ENCODE measurements around the gene WDFY4. TPM values are rescaled to one million over a fixed set of nuclear protein-coding genes. Genes with fewer than 3 reads are reported as not detected.

Gene WDFY4
- total and polyA plus RNA-seq, 2 of the 13 experiments (the other 11 are each of a cell fraction or from before 2014, with no cell fraction given), result not detected

DNA sequence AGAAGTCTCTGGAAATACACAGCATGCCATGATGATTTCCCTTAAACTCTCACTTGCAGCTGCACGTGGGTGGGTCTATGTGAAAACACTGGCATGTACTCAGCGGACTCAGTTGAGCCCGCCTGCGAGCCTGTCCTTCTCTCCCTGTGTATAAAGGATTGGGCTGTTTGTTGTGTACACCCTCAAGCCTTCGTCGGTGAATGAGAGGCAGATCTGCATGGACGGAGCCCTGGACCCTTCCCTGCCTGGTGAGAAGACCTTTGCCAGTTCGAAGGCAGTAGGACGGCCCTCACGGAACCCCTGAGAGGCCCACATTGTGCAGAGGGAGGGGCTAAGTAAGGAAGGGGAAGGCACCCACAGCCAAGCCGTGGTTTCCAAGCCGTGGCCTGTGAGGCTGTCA is 121.2 kb downstream of the WDFY4 start:
- no peak overlapping the region for H2AFZ ChIP-seq (ENCODE audit: low read length)
- ChIA-PET POLR2A (no interaction called here), CTCF (ENCODE audit: low intra/inter-chr PET ratio, low total read pairs) (no interaction called here)
- H3K9me3 ChIP-seq (ENCODE audit: low read length), result no peaks in the 10 kb centered on the region
- ATAC-seq, result no peak
- H3K36me3 ChIP-seq (replicated peaks in 1 of 2; ENCODE audit: control insufficient read depth in 1 of 2, insufficient read depth in 2 of 2, low read length in 2 of 2), result no peaks in the 10 kb centered on the region
- no peaks in the 10 kb centered on the region for H3K79me2 ChIP-seq (ENCODE audit: insufficient read depth, low read length)
- H3K4me1 ChIP-seq (ENCODE audit: insufficient read depth, low read length), result peaks cover 10% of the 10 kb centered on the region
- intact Hi-C loops (cut with micrococcal nuclease; ENCODE audit: unreplicated experiment) (no loop called here), in situ Hi-C loops (cut with HindIII; ENCODE audit: extremely low pct_ligation_motif_present, low pct_unique_long_range_greater_than_20kb) (no loop called here)
- 58% methylated on average over 11 of the region's 12 CpGs for WGBS (ENCODE audit: low lambda C conversion rate)
- DNase-seq (ENCODE audit: low spot score), result no peak
- no peak overlapping the region for H3K4me3 ChIP-seq (replicated peaks in 1 of 3; ENCODE audit: insufficient read depth in 1 of 3, low read depth in 2 of 3, low read length in 3 of 3)
- no peaks in the 10 kb centered on the region for H4K20me1 ChIP-seq (ENCODE audit: insufficient read depth, low read length)
- H3K9ac ChIP-seq (ENCODE audit: insufficient read depth, low read depth, low read length), result no peak overlapping the region
- no peaks in the 10 kb centered on the region for H3K27me3 ChIP-seq (ENCODE audit: control insufficient read depth in 1 of 2, insufficient read depth in 2 of 2, low read length in 2 of 2)
- BruUV-seq (replicated peaks), result no TSS peak
- no peak overlapping the region for H3K27ac ChIP-seq (ENCODE audit: extremely low read length, insufficient read depth, low read length)
- FAIRE-seq, result no peak
- no peak overlapping the region for H3K4me2 ChIP-seq (ENCODE audit: low read depth, low read length)
- no peak for TF ChIP-seq PHF5A (CRISPR knock-in tag; IDR thresholded peaks at IDR 0.05; ENCODE audit: low read depth, unreplicated experiment)
- TF ChIP-seq, protein P1, sequence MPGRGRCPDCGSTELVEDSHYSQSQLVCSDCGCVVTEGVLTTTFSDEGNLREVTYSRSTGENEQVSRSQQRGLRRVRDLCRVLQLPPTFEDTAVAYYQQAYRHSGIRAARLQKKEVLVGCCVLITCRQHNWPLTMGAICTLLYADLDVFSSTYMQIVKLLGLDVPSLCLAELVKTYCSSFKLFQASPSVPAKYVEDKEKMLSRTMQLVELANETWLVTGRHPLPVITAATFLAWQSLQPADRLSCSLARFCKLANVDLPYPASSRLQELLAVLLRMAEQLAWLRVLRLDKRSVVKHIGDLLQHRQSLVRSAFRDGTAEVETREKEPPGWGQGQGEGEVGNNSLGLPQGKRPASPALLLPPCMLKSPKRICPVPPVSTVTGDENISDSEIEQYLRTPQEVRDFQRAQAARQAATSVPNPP (CRISPR knock-in tag; IDR thresholded peaks at IDR 0.05), result no peak
- TF ChIP-seq ZNF605 (CRISPR knock-in tag; IDR thresholded peaks at IDR 0.05), result no peak
- TF ChIP-seq, protein P2, sequence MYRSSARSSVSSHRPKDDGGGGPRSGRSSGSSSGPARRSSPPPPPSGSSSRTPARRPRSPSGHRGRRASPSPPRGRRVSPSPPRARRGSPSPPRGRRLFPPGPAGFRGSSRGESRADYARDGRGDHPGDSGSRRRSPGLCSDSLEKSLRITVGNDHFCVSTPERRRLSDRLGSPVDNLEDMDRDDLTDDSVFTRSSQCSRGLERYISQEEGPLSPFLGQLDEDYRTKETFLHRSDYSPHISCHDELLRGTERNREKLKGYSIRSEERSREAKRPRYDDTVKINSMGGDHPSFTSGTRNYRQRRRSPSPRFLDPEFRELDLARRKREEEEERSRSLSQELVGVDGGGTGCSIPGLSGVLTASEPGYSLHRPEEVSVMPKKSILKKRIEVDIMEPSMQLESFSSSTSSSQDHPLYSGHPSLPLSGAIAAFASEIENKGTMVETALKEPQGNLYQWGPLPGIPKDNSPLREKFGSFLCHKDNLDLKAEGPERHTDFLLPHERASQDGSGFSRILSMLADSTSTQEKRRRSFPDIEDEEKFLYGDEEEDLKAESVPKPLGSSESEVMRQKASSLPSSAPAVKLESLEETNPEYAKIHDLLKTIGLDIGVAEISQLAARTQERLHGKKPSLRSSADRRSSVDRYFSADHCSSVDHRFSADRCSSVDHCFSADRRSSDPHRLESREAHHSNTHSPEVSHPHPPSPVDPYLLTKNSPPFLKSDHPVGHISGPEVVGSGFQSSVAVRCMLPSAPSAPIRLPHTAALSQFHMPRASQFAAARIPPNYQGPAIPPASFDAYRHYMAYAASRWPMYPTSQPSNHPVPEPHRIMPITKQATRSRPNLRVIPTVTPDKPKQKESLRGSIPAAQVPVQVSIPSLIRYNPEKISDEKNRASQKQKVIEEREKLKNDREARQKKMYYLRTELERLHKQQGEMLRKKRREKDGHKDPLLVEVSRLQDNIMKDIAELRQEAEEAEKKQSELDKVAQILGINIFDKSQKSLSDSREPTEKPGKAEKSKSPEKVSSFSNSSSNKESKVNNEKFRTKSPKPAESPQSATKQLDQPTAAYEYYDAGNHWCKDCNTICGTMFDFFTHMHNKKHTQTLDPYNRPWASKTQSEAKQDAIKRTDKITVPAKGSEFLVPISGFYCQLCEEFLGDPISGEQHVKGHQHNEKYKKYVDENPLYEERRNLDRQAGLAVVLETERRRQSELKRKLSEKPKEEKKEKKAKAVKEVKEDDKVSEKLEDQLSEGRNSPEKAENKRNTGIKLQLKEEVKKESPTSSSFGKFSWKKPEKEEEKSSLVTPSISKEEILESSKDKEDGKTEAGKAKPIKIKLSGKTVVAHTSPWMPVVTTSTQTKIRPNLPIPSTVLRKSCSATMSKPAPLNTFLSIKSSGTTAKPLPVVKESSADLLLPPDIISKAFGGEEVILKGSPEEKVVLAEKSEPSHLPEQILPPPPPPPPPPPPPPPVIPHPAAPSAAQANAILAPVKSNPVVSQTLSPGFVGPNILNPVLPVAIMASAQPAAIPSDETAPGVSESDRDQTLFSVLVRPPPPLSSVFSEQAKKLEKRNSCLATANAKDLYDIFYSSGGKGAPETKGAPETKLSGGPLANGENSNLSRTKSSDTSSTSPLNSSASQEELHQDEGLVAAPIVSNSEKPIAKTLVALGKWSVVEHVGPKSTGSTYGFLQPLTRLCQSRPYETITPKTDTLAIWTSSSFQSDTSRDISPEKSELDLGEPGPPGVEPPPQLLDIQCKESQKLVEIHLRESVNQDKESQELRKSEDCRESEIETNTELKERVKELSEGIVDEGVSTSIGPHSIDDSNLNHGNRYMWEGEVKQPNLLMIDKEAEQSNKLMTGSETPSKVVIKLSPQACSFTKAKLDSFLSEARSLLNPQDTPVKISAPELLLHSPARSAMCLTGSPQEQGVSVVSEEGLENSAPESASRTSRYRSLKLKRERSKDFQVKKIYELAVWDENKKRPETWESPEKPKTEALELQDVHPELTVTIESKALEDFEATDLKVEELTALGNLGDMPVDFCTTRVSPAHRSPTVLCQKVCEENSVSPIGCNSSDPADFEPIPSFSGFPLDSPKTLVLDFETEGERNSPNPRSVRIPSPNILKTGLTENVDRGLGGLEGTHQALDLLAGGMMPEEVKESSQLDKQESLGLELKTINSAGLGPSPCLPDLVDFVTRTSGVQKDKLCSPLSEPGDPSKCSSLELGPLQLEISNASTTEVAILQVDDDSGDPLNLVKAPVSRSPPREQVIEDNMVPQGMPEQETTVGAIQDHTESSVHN (CRISPR knock-in tag; IDR thresholded peaks at IDR 0.05), result no peak
- no peak for TF ChIP-seq MAFF (IDR thresholded peaks at IDR 0.05; ENCODE audit: low read depth, low read length)
- TF ChIP-seq SMC3 (IDR thresholded peaks at IDR 0.05; ENCODE audit: low read length), result no peak
- TF ChIP-seq, protein P3, sequence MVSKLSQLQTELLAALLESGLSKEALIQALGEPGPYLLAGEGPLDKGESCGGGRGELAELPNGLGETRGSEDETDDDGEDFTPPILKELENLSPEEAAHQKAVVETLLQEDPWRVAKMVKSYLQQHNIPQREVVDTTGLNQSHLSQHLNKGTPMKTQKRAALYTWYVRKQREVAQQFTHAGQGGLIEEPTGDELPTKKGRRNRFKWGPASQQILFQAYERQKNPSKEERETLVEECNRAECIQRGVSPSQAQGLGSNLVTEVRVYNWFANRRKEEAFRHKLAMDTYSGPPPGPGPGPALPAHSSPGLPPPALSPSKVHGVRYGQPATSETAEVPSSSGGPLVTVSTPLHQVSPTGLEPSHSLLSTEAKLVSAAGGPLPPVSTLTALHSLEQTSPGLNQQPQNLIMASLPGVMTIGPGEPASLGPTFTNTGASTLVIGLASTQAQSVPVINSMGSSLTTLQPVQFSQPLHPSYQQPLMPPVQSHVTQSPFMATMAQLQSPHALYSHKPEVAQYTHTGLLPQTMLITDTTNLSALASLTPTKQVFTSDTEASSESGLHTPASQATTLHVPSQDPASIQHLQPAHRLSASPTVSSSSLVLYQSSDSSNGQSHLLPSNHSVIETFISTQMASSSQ (IDR thresholded peaks at IDR 0.05; ENCODE audit: low read depth), result no peak
- TF ChIP-seq, protein P3 (CRISPR knock-in tag; IDR thresholded peaks at IDR 0.05; ENCODE audit: borderline replicate concordance), result no peak
- TF ChIP-seq, protein P4, sequence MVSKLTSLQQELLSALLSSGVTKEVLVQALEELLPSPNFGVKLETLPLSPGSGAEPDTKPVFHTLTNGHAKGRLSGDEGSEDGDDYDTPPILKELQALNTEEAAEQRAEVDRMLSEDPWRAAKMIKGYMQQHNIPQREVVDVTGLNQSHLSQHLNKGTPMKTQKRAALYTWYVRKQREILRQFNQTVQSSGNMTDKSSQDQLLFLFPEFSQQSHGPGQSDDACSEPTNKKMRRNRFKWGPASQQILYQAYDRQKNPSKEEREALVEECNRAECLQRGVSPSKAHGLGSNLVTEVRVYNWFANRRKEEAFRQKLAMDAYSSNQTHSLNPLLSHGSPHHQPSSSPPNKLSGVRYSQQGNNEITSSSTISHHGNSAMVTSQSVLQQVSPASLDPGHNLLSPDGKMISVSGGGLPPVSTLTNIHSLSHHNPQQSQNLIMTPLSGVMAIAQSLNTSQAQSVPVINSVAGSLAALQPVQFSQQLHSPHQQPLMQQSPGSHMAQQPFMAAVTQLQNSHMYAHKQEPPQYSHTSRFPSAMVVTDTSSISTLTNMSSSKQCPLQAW (CRISPR knock-in tag; IDR thresholded peaks at IDR 0.05), result no peak
- TF ChIP-seq DNMT1 (CRISPR knock-in tag; IDR thresholded peaks at IDR 0.05), result no peak

Data from HepG2 (cell line).